ENCODE measurements around the gene SHISA6. TPM values are rescaled to one million over a fixed set of nuclear protein-coding genes. Genes with fewer than 3 reads are reported as not detected.

SHISA6 gene
- total RNA-seq, 1 experiment from 2014 or later = not detected

DNA sequence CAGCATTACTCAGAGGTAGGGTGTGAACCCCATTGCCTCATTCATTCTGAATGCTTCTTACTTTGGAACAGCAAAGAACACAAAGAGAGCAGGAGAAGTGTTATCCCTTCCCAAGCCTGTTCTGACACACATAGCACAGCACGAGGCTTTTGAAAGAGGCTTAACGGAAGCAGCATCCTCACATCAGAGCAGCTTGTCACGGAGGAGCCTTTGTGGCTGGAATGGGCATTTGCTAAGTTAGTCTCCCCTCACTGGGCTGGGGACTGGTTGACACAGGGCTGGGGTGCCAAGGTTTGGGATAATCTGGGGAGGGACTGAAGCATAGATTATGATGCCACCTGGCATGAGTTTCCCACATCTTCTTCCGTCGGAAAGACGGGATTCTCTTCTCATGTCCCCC lies 189.7 kb downstream of the SHISA6 start:
- H3K9me3 ChIP-seq = no peaks in the 10 kb centered on the region
- H3K36me3 ChIP-seq = no peaks in the 10 kb centered on the region
- H3K4me3 ChIP-seq = no peak overlapping the region
- H3K27me3 ChIP-seq = no peaks in the 10 kb centered on the region
- no peak for DNase-seq

DNA sequence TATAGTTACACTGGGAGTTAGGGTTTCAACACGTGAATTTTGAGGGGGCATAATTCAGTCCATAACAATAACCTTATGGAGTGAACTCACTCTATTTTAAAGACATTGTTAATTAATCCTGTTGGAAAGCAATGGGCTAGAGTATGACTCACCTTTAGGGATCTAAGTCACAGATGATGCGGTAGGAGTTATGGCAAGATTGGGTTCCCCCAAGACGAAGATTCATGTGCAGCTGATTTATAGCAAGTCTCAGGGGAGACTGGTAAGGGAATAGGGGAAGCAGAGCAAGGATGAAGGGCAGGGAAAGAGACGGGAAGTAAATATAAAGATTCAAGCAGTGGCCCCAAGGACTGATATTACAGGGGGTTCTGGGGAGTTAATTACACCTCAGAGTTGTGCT lies 197.7 kb downstream of the SHISA6 start:
- H3K36me3 ChIP-seq = no peaks in the 10 kb centered on the region
- H3K27me3 ChIP-seq = no peaks in the 10 kb centered on the region
- H3K9me3 ChIP-seq = no peaks in the 10 kb centered on the region

DNA sequence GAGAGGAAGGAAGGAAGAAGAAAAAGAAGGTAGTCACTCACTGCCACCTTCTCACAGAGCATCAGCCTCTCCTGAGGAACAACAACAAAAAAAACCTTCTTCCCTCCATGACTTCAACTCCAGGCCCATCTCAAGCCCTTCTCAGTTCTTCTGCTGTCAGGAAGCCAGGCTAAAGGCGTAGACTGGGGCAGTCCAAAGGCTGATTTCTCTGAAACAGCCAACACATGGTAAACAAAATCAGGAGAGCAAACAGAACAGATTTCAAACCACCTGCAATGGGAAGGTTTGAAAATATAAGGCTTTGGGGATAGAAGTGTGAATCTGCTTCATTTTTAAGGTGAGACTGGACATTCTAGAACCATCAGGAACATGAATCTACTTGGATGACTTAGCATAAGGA lies 200.0 kb downstream of the SHISA6 start:
- Histone ChIP-seq H3K9me3 (no peaks in the 10 kb centered on the region), H3K4me3 (no peak overlapping the region), H3K36me3 (no peaks in the 10 kb centered on the region), H3K27me3 (no peaks in the 10 kb centered on the region)
- DNase-seq = no peak

More for the DNA sequence above, 197.7 kb downstream of the SHISA6 start:
- no peak overlapping the region for H3K4me3 ChIP-seq
- DNase-seq = no peak

DNA sequence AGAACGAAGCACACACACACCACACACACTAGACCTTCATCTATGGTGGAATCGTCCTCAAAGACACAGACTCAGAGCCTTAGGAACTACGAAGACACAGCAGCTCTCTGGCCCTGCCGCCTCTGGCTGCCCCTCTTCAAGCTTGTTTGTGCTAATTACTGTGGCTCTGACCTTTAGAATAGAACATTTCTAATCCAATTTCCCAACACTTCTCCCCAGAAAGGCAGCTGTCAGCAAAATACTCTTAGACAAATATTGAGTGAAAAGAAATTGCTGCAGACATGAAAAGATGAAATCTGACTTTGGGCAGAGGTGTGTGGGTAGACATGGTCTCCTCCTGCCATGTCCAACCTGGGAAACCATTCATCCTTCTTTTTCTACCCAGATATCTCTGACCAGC lies 205.3 kb downstream of the SHISA6 start:
- DNase-seq = no peak
- H3K36me3 ChIP-seq = no peaks in the 10 kb centered on the region
- H3K4me3 ChIP-seq = no peak overlapping the region
- H3K27me3 ChIP-seq = no peaks in the 10 kb centered on the region
- H3K9me3 ChIP-seq = no peaks in the 10 kb centered on the region

DNA sequence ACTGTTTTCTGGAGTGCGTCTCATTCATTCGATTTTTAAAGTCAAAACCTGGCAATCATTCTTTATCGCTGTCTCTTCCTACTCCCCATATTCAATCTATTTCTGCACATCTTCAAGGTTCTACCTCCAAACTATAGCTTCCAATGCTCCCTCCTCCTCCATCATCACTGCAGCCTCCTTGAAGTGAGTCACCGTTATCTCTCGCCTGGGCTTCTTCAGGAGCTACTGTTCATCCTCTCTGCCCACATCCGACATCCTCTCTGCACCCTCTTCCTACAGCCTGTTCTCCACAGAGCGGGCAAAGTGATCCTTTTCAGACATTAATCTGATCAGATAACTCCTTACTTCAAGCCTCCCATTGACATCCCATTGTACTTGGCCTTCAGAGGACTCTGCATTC lies 213.1 kb downstream of the SHISA6 start:
- Histone ChIP-seq H3K36me3 (no peaks in the 10 kb centered on the region), H3K4me3 (no peak overlapping the region), H3K27me3 (no peaks in the 10 kb centered on the region), H3K9me3 (no peaks in the 10 kb centered on the region)
- DNase-seq = no peak

DNA sequence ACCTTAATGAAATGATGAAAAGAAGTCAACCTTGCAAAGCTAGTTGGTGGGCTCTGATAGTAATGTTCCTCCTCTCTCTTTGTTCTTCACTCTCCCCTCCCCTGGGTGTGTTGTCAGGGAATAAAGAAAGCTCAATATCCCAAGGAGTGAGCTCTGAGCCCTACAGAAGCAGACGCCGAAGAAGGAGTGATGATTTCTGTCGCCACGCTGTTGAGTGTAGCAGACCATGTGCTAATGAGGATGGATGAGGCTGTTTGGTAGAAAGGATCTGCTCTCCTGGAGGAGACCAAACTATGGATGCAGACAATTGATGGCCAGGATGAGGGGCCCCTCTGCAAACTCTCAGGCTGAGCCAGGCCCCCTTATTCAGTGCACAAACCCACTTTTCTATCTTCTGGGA lies 217.3 kb downstream of the SHISA6 start:
- no peak for DNase-seq
- Histone ChIP-seq H3K4me3 (no peak overlapping the region), H3K36me3 (no peaks in the 10 kb centered on the region), H3K9me3 (no peaks in the 10 kb centered on the region), H3K27me3 (no peaks in the 10 kb centered on the region)

DNA sequence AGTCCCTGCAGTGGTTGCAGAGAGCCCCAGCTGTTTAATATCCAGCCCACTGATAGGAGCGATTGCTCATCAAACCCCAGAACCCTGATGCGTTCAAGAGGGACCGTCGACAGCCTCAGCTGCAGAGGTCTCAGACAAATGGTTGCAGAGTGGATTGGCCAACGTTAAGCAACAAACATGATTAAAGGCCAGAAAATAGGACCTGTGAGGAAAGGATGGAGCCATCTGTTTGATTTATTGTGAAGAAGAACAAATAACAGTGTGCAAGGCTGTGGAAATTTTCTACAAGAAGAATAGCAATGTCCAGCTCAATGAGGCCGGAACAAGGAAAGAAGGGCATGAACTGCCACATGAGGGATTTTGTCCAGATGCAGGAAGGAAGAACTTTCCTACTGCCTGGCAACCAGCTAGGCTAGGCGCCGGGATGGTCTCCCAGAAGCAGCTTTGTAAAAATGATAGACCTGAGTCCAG lies 218.9 kb downstream of the SHISA6 start:
- no peak for DNase-seq
- no peaks in the 10 kb centered on the region; the same call in 1 of the 2 replicates for H3K27me3 ChIP-seq
- H3K36me3 ChIP-seq = no peaks in the 10 kb centered on the region
- H3K9me3 ChIP-seq = no peaks in the 10 kb centered on the region
- no peak overlapping the region for H3K4me3 ChIP-seq

DNA sequence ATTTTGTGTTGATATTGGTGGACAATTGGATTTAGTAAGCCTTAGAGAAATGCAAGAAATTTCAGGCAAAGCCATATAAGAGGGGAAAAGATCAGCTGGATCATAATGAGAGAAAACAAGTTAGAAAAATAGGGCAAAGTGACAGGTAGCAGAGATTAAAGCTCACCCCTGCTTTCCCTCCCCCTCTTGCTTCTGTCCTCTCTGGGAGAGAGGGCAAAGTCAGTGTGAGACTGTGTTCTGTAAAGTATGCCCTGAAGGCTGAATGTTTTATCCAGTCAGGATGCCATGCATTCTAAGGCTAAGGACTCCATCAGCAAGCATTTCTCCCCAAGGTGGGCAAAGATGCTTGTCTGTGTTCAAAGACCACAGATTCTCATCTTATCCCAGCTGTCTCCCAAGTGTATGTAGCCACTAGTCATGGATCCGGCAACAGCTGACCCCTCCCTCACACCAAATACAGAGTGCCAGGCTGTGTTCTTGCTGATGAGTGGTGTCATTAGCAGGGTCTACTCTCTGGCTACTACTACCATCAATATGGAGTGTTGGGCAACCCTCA lies 221.1 kb downstream of the SHISA6 start:
- no peaks in the 10 kb centered on the region for H3K36me3 ChIP-seq

DNA sequence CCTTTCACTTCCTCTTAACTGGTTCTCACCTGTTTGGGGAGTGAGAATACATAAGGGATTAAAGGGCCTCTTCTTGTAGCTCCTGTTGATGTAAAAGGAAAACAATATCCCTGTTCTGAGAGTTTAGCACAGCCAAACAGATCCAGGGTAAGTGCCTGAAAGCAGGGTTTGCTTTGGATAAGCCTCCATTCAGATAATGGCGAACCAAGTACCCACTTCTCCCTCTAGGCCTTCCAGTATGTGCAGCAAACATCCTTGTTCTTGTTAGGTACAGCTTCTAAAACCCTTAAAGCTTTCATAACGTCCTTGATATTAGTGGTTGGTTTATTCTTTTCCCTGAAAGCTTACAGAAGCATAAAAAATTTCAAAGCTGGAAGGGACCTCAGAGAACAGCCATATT lies 226.6 kb downstream of the SHISA6 start:
- Histone ChIP-seq H3K27me3 (no peaks in the 10 kb centered on the region; the same call in 1 of the 2 replicates), H3K36me3 (no peaks in the 10 kb centered on the region), H3K4me3 (no peak overlapping the region), H3K9me3 (no peaks in the 10 kb centered on the region)
- no peak for DNase-seq

More for the DNA sequence above, 221.1 kb downstream of the SHISA6 start:
- Histone ChIP-seq H3K4me3 (no peak overlapping the region), H3K27me3 (no peaks in the 10 kb centered on the region; the same call in 1 of the 2 replicates), H3K9me3 (no peaks in the 10 kb centered on the region)
- no peak for DNase-seq

DNA sequence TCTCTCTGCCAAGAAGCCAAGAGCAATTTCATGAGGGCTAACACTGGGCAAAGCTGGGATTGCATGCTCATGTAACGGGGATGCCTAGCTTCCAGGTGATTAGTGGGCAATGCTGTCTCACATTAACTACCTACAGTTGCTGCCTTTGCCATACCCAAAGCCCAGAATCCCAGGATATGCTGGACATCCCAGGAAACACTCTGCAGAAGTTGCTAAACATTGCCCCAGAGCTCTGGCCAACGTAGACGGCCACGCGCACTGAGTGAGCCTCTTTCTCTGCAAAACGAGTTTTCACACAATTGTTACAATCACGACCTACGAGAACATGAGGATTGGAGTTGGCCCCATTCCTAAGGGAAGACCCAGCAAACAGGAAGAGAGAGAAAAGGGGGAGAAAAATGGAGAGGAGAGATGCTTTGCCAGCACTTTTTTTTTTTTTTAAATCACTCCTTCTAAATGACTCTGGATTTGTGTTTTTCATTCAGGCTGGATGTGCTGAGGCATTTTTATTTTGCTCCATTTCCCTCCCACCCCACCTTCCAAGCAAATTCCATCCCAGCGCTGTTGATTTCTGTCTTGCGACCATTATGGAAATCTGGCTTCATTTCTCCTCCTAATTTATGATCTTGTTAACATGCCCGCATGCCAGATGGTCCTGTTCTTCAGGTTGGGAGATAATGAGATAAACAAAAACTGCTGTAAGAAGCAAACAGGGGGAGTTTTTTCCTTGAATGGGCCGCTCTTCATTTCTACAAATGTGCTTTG lies 244.5 kb downstream of the SHISA6 start:
- H3K4me3 ChIP-seq = no peak overlapping the region
- H3K9me3 ChIP-seq = no peaks in the 10 kb centered on the region
- peaks cover 8% of the 10 kb centered on the region for H3K27me3 ChIP-seq
- H3K36me3 ChIP-seq = no peaks in the 10 kb centered on the region
- no peak for DNase-seq

DNA sequence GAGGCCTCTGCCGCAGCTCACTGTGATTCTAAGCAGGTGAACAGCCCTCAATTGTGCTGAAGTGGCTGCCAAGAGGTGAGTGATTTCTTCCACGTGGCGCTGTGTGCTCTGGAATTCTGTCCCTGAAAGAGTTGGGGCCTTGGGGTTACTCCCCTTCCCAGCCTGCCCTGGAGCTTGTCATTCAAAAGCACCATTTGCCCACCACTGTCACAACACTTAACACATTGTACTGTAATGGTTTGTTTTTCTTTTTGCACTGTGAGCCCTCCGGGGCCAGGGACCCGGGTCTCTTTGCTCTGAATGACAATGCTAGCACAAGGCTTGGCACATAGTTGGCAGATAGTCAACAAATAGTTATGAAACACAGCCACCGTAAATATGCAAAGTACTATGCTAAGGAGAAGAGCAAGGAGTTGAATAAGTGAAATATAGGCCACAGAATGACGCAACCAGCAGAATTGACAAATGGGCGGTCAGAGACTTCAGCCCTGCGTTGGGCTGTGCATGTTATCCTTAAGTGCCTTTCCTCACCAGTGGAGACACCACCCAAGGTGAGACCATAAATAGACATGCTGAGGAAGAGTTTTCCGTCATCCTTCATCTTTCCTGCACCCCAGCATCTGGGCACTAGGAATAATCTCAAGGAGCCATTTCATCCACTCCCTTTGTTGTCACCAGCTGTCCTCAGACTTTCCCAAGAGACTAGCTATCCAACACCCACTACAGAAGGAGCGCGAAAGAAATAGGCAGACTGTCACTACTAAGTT lies 245.3 kb downstream of the SHISA6 start:
- Histone ChIP-seq H3K27me3 (peaks cover 8% of the 10 kb centered on the region), H3K4me3 (no peak overlapping the region), H3K9me3 (no peaks in the 10 kb centered on the region), H3K36me3 (no peaks in the 10 kb centered on the region)
- DNase-seq = no peak

DNA sequence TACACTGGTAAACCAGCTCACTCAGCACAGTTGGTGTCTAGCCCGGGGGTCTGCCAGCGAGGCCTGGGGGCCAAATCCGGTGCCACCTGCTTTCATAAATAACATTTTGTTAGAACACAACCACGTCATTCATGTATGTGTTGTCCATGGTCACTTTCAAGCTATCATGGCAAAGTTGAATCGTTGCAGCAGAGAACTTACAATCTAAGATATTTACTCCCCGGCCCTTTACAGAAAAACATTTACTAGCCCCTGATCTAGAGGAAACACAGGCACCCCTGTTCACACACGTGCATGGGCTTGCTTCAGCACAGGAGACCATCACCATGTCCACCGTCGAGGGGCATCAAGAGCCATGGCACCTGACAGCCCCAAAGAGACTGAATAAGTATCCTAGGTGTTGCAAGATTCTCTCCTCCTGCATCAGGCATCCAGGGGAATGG lies 245.9 kb downstream of the SHISA6 start:
- DNase-seq = no peak
- H3K36me3 ChIP-seq = no peaks in the 10 kb centered on the region
- no peak overlapping the region for H3K4me3 ChIP-seq
- H3K9me3 ChIP-seq = no peaks in the 10 kb centered on the region
- peaks cover 8% of the 10 kb centered on the region for H3K27me3 ChIP-seq

DNA sequence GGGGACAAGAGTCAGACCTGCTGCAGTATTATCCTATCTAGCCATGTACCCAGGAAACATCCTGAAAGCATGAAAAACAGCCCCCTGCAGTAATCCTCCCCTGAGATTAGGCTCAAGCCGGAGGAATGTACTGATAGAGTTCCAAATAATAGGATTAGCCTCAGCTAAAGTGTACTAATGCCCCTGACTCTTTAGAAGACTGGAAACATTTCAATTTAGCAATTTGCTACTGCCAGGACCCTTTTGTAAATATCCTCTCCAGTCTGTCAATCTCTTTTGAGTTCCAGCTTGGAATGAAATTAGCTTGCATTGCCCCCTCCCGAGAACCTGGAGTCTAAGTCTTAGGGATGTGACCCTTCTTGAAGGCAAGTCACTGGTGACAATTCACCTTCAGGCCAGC lies 246.5 kb downstream of the SHISA6 start:
- no peak overlapping the region for H3K4me3 ChIP-seq
- H3K27me3 ChIP-seq = peaks cover 8% of the 10 kb centered on the region
- DNase-seq = no peak
- H3K36me3 ChIP-seq = no peaks in the 10 kb centered on the region
- H3K9me3 ChIP-seq = no peaks in the 10 kb centered on the region

DNA sequence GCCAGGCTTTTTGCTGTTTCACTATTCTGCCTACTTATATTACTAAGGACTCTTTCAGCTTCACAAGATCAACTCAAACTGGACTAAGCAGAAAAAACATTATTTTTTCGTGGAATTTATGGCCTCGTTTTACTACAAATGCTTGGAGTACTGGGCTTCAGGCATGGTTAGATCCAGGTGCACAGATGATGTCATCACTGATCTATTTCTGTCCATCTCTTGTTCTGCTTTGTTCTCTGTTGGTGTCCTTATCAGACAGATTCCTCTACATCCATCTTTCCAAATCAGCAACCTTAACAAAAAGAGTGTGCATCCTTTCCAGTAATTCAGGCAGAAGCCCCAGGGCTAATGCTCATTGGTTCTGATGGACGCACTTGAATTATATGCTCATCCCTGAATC lies 247.4 kb downstream of the SHISA6 start:
- DNase-seq = no peak
- Histone ChIP-seq H3K4me3 (no peak overlapping the region), H3K36me3 (no peaks in the 10 kb centered on the region), H3K9me3 (no peaks in the 10 kb centered on the region), H3K27me3 (peaks cover 8% of the 10 kb centered on the region)

DNA sequence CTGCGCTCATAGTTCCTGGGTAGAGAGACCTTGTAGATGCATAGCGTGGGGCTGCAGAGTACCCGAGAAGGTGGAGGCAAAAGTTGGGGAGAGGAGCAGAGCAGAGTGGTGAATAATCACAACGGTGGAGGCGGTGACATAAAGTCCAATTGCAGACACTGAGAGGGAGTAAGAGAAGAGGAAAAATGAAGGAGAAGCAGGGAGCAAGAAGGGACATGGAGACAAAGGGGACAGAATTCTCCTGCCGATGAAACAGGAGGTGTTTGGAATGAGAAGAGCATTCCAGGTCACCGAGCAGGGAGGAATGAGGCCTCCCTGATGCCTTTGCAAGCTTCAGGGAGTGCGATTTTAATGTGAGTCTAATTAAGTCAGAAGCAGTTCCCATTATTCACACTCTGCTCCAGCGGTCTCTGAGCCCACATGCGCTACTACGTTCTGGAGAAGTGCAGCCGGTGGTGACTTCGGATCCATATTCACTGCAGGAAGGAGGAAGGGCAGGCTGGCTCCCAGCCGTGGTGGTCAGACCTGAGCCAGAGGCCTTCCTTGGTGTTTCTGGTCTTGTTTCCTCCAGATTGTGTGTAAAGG lies 249.2 kb downstream of the SHISA6 start:
- peaks cover 8% of the 10 kb centered on the region for H3K27me3 ChIP-seq
- no peak for DNase-seq
- no peaks in the 10 kb centered on the region for H3K9me3 ChIP-seq
- no peaks in the 10 kb centered on the region for H3K36me3 ChIP-seq
- H3K4me3 ChIP-seq = no peak overlapping the region

DNA sequence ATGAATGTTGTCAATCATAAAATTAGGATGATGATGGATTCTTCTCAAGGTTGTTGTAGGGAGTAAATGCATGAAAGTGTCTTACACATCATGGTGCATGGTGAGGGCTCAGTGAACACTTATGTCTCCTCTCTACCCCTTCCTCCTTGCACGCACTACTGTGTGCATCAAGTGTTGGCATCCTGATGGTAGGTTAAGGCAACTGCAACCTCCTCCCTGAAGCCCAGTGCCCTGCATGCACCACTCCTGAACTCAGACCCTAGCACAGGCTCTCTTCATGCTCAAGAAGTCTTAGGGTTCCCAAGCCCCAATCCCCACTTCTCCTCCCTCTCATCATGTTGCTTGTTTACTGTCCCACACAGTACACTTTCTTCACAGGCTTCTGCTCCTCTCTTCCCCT lies 251.5 kb downstream of the SHISA6 start:
- Histone ChIP-seq H3K36me3 (no peaks in the 10 kb centered on the region), H3K4me3 (no peak overlapping the region), H3K9me3 (no peaks in the 10 kb centered on the region), H3K27me3 (0 out of 2 replicates have a peak, but pooled peaks cover 3% of the 10 kb centered on the region)
- DNase-seq = no peak

DNA sequence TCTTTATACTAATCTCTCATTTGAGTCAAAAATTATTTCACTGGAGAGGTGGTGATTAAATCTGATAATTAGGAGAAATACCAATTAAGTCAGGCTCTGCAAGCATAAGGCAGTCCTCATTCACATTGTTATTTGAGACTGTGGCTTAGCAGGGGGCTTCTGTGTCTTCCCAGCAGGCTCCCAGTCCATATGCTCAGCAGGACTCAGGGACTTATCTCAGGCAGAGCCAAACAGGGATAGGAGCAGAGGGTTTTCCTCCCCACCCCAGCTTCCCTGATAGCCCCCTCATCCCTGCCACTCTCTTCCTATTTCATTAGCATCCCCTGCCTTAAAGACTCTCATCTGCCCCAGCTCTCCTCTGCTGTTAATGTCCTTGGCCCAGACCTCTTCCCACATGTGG lies 252.9 kb downstream of the SHISA6 start:
- DNase-seq = no peak
- H3K27me3 ChIP-seq = 0 out of 2 replicates have a peak, but pooled peaks cover 3% of the 10 kb centered on the region
- H3K36me3 ChIP-seq = no peaks in the 10 kb centered on the region
- H3K9me3 ChIP-seq = no peaks in the 10 kb centered on the region
- H3K4me3 ChIP-seq = no peak overlapping the region
